ENCODE results near the gene RBM24.

GRCh38 chr6:17267566-17267965 is 13.6 kb upstream of the RBM24 start:
- TF ChIP-seq EP300 (IDR thresholded peaks at IDR 0.05) = no peak
- TF ChIP-seq, protein P1, sequence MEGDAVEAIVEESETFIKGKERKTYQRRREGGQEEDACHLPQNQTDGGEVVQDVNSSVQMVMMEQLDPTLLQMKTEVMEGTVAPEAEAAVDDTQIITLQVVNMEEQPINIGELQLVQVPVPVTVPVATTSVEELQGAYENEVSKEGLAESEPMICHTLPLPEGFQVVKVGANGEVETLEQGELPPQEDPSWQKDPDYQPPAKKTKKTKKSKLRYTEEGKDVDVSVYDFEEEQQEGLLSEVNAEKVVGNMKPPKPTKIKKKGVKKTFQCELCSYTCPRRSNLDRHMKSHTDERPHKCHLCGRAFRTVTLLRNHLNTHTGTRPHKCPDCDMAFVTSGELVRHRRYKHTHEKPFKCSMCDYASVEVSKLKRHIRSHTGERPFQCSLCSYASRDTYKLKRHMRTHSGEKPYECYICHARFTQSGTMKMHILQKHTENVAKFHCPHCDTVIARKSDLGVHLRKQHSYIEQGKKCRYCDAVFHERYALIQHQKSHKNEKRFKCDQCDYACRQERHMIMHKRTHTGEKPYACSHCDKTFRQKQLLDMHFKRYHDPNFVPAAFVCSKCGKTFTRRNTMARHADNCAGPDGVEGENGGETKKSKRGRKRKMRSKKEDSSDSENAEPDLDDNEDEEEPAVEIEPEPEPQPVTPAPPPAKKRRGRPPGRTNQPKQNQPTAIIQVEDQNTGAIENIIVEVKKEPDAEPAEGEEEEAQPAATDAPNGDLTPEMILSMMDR (IDR thresholded peaks at IDR 0.05) = no peak
- no peak for TF ChIP-seq POLR2A (IDR thresholded peaks at IDR 0.05)
- TF ChIP-seq POLR2AphosphoS5 (IDR thresholded peaks at IDR 0.05) = no peak
